Measurements from ENCODE around the gene F2RL3.

Gene F2RL3

GRCh38 chr19:16875584-16876555 is 12.9 kb upstream of the F2RL3 start:
- no peak for DNase-seq

GRCh38 chr19:16876904-16877361 is 11.9 kb upstream of the F2RL3 start:
- no peak for DNase-seq

GRCh38 chr19:16877581-16877980 is 11.2 kb upstream of the F2RL3 start:
- no peak for DNase-seq

- no peak for DNase-seq
Observed at GRCh38 chr19:16878181-16878965, 10.4 kb upstream of the F2RL3 start.

GRCh38 chr19:16880884-16881554 is 7.8 kb upstream of the F2RL3 start:
- DNase-seq: no peak

- DNase-seq: no peak
Observed at GRCh38 chr19:16882146-16882545, 6.7 kb upstream of the F2RL3 start.

GRCh38 chr19:16883522-16883921 is 5.3 kb upstream of the F2RL3 start:
- no peak for DNase-seq

- DNase-seq: no peak
Observed at GRCh38 chr19:16885166-16885565, 3.6 kb upstream of the F2RL3 start.

- DNase-seq: peak; percentile 8
Observed at GRCh38 chr19:16886305-16886880, 2.4 kb upstream of the F2RL3 start.

- no peak for DNase-seq
Observed at GRCh38 chr19:16887353-16888265, 1.2 kb upstream of the F2RL3 start.

GRCh38 chr19:16889366-16889882 is 625 bp downstream of the F2RL3 start:
- no peak for DNase-seq

GRCh38 chr19:16889883-16890460 is 1.2 kb downstream of the F2RL3 start:
- DNase-seq: no peak

- no peak for DNase-seq
Observed at GRCh38 chr19:16890461-16891184, 1.8 kb downstream of the F2RL3 start.

- DNase-seq: no peak
Observed at GRCh38 chr19:16891696-16892382, 3.0 kb downstream of the F2RL3 start.

GRCh38 chr19:16892436-16892835 is 3.6 kb downstream of the F2RL3 start:
- no peak for DNase-seq

- no peak for DNase-seq
Observed at GRCh38 chr19:16892868-16893685, 4.3 kb downstream of the F2RL3 start.

GRCh38 chr19:16893686-16893989 is 4.8 kb downstream of the F2RL3 start:
- DNase-seq: no peak

GRCh38 chr19:16894080-16894479 is 5.3 kb downstream of the F2RL3 start:
- no peak for DNase-seq
